GM18907 (cell line): ENCODE measurements around the gene PTPRH.

Experiments used
- ATAC-seq: cut with Tn5 transposase; IDR thresholded peaks from one replicate; pipeline ENCODE4 v1.9.1; 2021; ENCODE audit warnings: mild to moderate bottlenecking, moderate library complexity; ENCODE audit not compliant: unreplicated experiment

PTPRH gene

DNA sequence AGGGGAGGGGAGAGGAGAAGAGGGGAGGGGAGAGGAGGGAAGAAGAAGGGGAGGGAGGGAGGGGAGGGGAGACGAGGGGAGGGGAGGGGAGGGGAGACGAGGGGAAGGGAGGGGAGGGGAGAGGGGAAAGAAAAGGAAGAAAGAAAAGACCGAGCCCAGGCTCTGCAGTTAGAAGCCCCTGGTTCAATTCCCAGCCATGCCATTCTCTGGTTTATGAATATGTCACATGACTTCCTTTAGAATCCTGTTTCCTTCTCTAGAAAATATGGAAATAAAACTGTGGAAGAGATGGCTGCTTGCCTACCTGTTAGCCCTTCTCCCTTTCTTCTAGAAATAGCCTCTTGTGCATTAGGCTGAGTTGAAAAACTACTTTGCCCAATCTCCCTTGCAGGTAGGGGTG, 74.6 kb downstream of the PTPRH start:
- ATAC-seq = no peak

DNA sequence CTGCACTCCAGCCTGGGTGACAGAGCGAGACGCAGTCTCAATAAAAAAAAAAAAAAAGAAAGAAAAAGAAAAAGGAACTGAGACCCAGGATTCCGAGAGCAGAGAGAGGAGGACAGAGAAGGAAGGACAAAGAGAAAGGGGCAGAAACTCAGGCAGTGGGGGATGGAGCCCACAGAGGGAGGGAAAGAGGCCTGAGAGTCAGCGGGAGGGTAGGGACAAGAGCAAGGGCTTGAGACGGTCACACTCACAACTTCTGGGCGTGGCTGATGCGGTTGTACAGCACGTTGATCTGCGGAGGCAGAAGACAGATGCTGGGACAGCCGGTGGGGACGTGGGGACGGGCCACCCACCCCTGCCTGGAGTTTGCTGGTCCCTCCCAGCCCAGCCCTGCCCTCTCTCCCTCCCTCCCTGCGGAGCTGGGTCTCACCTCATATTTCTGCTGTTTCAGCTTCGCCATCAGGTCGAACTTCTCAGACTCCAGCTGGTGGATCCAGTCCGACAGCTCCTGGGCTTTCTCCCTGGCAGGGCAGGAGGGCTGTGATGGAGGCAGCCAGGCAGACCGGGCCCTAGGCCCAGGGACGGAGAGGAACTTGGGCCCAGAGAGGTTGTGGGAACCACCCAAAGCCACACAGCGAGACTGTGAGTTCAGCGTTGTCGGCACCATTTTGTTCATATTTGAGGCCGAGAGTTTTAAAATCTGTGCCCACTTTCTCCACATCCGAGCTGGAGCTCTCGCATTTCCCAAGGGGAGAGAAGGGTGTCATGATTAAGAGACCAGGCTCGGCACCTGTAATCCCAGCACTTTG, 75.5 kb downstream of the PTPRH start:
- ATAC-seq = no peak

DNA sequence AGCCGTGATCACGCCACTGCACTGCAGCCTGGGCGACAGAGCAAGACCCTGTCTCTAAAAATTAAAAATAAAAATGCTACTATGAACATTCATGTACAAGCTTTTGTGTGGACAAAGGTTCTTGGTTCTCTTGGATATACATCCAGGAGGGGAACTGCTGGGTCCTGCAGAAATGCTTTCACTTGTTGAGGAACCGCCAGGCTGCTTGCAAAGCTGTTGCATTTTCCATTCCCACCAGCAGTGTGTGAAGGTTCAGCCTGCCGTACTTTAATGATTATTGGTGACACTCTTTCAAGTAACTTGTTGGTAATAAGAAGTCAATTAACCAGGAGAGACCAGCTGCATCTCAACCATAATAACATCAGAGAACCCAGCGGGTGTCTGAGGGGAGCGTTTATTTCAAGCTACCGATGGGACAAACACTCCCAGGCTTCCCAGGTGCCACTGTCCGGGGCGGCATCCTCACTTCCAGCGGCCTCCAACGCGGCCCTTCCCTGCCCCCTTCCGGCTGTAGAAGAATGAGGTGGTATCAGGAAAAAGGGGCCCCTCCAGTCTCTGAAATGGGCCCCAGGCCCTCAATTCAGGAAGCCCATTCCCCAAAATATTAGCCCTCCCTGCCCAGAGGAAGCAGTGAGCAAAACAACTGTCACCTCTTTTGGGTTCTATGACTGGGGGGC, 76.7 kb downstream of the PTPRH start:
- ATAC-seq = no peak

DNA sequence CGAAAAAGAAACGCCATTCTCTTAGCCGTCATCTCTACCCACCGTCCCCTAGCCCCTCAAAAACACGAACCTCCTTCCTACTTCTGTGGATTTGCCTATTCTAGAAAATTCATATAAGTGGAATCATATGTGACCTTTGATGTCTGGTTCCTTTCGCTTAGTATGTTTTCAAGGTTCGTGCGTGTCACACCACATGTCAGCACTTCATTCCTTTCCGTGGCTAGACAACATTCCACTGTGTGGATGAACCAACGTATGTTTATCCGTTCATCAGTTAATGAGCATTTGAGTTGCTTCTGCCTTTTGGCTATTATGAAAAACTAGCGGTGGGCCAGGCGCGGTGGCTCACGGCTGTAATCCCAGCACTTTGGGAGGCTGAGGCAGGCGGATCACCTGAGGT, 77.9 kb downstream of the PTPRH start:
- no peak for ATAC-seq
